DMS153 (cell line): ENCODE results near the gene ZGRF1.
"Not testable (repeated sequence)": the region's sequence is repeated elsewhere in the genome, so short reads cannot be mapped to it uniquely, and the experiment has no call there.

Source experiments
- DNase-seq: peaks from one replicate; lab custom pipeline; 2025; lab: John Stamatoyannopoulos, UW

ZGRF1 gene

DNA sequence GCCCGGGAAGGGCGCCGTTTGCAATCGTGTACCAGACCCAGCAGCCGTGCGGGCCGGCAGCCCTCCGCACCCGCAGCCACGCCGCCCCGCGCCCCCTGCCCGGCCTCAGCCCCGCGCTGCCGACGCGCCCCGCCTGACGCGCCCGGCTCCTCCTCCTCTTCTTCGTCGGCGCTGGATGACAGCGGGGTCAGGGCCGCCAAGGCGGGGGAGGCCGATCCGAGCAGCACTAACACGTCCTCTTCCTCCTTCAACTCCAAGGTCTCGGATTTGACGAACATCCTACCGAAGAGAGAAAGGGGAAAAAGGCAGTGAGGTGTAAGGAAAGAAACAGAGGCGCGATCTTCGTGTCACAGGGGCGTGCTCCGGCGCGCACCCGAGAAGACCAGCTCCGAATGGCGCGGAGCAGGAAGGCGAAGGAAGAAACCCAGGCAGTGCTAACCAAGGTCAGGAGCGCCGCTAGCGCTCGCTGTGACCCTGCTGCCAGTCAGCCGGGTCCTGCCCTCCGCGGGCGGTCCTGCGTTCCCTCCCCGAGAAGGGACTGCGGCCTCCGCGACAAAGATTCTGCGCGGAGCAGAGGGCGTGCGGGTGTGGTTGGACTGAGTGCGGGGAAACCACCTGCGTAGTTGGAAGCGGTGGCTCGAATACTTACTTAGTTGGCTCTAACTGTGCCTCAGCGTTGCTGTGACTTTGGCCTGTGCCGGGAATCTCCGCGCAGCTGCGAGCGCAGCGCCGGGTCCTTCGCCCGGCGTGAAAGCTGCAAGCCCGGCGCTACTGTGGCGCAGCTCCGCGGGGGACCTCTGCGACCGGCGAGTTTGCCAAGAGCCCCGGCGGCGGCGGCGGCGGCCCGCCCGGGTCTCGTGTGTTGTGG lies 121.3 kb downstream of the ZGRF1 start:
- DNase-seq: no peak

DNA sequence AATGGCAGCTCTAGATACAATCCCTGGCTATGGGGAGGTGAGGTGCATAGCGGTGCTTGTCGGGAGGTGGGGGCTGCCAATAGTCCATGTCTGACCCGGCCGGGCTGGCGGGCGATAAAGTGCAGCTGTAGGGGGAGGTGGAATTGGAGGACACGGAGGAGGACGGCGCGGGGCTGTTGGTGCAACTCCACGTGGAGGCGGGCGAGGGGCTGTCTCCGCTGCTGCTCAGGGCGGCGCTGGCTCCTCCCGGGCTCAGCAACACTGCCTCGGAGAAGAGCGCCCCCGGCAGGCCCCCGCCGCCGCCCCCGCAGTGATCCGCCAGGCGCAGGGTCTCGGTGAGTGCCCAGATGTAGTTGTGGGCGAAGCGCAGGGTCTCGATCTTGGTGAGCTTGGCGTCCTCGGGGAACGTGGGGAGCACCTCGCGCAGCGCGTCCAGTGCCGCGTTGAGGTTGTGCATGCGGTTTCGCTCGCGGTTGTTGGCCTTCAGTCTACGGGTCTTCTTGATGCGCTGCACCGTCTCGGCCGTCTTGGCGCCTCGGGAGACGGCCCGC lies 122.0 kb downstream of the ZGRF1 start:
- no peak for DNase-seq

DNA sequence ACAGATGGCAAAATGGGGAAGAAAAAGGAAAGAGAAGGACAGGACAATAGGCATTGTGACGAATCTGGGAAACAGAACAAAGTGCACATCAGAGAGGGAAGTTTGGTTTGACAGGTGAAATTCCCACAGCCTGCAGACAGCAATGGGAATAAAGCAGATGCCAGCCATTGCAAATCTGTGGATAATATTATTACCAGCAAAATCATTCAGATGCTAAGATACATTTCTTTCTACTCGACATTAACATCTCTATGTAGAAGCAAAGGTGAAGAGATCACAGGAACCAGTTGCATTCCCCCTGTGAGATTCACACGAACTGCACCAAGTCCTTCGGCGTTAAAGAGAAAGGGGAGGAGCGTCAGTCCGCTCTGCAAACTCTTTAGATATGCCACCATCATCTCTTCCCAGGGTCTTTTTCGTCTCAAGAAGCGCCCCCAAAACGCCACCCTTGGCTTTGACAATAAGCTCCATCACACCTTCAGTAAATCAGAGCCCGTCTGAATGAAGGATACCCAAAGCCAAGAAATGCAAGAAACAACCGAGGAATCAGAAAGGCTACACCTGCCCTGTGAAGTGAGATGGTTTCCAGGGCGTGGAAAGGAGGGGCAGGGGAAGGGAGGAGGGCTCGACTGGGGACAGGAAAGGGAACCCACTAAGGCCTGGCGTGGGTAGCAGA lies 122.6 kb downstream of the ZGRF1 start:
- DNase-seq: no peak

DNA sequence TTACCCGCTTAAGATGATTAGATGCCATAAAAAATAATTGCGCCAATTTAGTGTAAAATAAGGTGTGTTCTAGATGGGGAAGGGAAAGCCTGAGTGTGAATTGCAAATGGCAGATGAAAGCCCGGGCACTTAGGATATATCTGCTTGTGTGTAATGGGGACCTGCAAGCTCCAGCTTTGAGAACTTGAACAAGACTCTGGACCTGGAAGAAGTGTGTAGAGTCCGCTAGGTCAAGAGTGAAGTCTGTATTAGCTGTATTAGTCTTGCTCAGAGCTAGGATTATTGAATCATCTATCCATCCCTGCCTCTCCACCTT lies 124.9 kb downstream of the ZGRF1 start:
- DNase-seq: no peak

DNA sequence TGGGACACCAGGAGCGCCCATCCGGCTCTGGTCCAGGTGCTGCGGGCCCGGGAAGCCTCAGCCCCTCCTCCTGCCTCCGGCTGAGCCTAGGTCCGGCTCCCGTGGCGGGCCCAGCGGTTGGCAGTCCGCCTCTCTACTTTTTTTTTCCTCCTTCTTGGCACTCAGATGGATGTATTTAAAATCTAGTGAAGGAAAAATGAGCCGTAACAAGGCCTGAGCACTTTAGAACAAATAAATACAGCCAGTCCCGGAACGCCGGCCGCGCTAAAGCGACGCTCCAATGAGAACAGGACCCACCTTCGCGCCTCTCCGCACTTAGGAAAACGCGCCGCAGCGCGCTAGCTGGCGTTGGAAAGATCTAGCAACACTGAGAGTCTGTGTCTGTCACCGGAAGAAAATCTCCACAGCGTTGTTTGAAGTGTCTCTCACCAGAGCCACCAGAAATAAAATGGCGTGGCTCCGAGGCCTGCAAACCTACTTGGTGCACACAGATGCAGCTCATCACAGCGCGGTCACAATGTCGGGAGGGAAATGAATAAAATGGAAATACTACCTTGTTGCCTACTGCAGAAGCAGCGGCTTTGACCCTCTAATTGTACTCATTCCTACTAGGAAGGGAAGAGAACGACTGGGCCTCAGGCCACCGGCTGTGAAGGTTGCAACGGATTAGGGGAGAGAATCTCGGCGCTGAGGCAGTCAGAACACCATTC lies 125.5 kb downstream of the ZGRF1 start:
- DNase-seq: no peak

DNA sequence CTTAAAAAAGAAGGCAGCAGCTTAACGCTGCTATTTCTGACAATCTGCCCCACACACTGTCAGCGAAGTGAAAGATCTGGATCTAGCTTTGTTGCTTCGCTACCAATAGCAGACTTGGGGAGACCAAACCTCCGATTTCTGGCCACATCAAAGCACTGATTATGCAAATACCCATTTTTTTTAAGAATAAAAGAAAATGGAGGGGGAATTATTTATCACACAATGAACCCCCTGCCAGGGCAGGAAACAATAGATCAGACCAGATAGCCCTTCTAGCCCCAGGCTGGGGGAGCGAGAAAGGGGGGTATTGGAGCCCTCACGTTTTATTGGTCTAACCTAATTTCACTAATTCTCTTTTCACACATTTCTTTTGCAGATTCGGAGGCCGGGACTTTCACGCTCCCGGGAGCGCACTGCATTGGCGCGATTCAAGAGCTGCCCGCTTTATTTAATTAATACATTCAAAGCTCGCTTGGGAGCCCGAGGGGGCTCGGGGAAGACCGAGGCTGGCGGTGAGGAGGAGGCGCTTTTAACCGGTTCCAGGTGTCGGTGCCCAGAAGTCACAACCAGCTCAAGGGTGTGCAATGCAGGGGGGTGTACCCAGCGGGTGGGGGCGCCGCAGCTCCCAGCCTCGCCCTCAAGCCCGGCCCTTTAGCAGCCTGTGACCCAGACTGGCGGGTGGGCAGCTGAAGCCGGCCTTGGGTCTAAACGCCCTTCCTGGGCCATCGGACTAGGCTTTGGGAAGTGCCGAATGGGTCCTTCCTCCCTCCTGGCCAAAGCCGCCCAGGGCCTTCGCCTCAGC lies 126.2 kb downstream of the ZGRF1 start:
- DNase-seq: no peak

DNA sequence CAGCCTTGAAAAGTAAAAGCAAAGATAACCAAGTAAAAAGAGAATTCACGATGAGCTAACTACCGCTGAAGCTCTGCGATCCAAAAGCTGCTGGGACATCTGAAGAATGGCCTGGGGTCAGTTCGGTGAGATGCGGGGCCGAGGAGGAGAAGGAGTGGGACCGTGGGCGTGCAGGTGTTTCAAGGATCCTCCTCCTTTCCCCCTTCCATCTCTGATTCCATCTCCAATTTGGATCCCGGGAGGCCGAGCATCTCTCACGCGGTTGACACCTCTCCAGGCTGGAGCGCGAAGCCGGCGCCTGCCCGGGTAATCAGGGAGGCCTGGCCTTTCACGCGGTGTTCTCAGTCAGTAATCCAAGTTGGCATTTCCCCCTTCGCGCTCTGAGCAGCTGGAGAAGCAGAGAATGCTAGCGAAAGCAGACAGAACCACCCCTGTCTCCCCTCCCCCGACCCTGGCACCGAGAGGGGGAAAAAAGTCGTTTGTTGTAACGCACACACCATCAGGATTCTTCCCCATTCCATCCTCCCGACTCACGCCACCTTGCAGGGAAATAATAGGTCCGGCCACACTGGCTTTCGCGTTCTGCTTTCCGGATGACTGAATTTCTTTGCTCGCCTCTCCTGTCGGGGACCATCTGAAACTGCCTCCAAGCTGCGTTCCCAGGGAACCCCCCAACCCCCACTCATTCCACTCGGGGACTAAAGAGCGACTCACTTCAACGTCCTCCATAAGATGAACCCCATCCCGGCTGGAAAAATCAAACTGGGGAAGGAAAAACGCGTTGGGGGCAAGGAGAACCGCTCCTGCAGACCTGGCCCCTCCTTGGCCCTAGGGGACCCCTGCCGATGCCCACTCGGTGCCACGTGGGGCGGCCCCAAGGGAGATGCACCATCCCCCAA lies 127.2 kb downstream of the ZGRF1 start:
- no peak for DNase-seq

DNA sequence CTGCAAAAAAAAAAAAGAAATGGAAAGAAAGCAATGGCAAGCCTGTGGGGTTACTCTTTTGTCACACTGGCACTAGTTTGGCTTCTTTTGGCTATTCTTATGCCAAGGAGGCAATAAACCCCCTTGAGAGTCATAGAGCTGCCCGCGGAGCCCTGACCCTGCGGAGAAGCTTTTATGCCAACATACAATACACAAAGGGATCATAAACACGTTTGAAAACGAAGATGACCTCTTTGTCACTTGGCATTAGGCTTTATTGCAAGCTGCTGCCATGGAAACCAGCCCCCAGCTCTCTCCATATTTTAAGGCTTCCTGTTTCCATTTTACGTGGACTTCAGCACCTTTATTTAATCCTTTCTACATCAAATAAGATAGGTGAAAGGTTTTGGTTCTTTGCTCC lies 128.4 kb downstream of the ZGRF1 start:
- no peak for DNase-seq

DNA sequence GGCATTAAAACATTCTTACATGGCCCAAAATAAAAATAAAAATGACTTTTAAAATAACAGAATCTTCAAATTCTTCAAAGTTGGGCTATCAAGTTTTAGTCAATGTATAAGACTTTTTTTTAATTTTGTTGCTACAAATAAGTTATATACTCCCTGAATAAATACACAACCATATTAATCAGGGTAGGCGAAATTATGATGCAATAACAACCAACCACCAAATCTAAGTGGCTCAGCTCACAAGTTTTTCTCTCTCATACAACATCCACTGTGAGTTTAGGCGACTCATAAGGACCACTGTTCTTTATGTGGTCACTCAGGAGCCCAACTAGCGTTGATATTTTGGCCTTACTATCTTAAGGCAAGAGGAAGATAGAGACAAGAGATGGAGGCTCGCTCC lies 131.9 kb downstream of the ZGRF1 start:
- no peak for DNase-seq

DNA sequence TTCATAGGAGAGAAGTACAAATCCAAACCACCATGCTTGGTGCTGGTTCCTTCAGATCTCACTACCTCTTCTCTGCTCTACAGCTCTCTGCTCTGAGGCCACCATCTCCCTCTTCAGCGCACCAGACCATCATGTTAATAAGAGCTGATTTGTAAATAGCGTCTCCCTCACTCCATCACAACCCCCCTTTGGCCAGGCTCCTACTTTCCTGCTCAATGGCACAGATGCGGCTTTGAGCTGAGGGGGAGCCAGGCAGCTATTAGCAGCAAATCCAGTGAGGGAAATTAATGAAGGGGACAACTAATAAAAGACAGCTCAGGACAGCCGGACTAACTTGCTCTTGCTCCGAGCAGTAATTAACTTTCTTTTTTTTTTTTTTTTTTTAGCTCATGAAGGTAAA lies 133.8 kb downstream of the ZGRF1 start:
- no peak for DNase-seq

DNA sequence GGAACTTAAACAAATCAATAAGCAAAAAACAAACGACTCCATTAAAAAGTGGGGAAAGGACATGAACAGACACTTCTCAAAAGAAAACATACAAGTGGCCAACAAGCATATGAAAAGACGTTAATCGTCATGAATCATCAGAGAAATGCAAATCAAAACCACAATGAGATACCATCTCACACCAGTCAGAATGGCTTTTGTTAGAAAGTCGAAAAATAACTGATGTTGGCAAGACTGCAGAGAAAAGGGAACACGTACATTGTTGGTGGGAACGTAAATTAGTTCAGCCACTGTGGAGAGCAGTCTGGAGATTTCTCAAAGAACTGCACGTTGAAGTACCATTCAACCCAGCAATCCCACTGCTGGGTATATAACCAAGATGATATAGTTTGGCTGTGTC lies 144.4 kb downstream of the ZGRF1 start:
- DNase-seq: no peak

DNA sequence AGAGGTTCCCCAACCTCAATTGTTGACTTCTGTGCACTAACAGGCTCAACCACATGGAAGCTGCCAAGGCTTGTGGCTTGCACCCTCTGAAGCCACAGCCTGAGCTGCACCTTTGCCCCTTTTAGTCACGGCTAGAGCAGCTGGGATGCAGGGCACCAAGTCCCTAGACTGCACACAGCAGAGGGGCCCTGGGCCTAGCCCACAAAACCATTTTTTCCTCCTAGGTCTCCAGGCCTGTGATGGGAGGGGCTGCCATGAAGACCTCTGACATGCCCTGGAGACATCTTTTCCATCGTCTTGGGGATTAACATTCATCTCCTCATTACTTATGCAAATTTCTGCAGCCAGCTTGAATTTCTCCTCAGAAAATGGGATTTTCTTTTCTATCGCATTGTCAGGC lies 145.9 kb downstream of the ZGRF1 start:
- DNase-seq: not testable (repeated sequence)
